ENCODE measurements around the gene ZNF605.
"Not testable (repeated sequence)": the region's sequence is repeated elsewhere in the genome, so short reads cannot be mapped to it uniquely, and the experiment has no call there.

ZNF605 gene

GRCh38 chr12:132946246-132946820, 9.8 kb downstream of the ZNF605 start:
- H3K27ac ChIP-seq = no peak overlapping the region
- no peak for TF ChIP-seq ZFX (IDR thresholded peaks at IDR 0.05)
- TF ChIP-seq, protein P1, sequence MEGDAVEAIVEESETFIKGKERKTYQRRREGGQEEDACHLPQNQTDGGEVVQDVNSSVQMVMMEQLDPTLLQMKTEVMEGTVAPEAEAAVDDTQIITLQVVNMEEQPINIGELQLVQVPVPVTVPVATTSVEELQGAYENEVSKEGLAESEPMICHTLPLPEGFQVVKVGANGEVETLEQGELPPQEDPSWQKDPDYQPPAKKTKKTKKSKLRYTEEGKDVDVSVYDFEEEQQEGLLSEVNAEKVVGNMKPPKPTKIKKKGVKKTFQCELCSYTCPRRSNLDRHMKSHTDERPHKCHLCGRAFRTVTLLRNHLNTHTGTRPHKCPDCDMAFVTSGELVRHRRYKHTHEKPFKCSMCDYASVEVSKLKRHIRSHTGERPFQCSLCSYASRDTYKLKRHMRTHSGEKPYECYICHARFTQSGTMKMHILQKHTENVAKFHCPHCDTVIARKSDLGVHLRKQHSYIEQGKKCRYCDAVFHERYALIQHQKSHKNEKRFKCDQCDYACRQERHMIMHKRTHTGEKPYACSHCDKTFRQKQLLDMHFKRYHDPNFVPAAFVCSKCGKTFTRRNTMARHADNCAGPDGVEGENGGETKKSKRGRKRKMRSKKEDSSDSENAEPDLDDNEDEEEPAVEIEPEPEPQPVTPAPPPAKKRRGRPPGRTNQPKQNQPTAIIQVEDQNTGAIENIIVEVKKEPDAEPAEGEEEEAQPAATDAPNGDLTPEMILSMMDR (conservative IDR thresholded peaks at IDR 0.05) = no peak

DNA sequence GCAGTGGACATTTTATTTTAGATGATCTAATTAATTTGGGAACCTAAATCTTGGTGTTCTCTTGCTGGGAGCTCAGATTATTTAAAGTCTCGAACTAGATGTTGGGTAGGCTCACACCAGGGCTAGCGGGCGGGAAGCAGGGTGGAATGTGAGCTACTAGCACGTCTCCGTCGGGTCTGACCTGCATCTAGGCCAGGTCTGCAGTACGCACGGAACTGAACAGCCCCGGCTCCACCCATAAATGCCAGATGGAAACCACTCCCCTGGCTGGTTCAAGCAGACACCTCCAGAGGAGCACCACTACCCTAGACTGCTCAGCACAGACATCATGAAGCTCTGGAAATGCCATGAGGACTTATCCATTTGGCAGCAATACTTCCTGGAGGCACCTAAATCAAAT, 10.3 kb downstream of the ZNF605 start:
- no peak overlapping the region for H3K27ac ChIP-seq
- TF ChIP-seq, protein P1 (conservative IDR thresholded peaks at IDR 0.05) = no peak

DNA sequence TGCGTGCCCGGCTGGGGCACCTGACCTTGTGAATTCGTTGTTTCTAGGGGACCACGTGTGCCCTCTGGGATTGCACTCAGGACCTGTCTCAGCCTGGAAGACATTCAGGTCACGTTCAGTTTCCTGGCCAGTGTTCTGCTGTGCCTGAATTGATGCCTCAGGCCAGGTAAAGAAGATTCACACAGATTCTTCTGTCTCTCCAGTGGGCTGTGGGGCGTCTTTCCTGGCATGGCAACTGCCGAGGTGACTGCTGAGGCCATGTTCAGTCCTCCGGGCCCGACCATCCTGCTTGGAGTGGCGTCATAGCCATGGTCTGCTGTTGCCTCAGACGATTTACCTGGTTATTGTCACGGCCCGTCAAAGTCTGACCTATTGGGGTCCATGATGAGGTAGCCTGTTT, 13.5 kb downstream of the ZNF605 start:
- no peak overlapping the region for H3K27ac ChIP-seq
- TF ChIP-seq, protein P1 (conservative IDR thresholded peaks at IDR 0.05) = no peak
- TF ChIP-seq ZFX (IDR thresholded peaks at IDR 0.05) = no peak

DNA sequence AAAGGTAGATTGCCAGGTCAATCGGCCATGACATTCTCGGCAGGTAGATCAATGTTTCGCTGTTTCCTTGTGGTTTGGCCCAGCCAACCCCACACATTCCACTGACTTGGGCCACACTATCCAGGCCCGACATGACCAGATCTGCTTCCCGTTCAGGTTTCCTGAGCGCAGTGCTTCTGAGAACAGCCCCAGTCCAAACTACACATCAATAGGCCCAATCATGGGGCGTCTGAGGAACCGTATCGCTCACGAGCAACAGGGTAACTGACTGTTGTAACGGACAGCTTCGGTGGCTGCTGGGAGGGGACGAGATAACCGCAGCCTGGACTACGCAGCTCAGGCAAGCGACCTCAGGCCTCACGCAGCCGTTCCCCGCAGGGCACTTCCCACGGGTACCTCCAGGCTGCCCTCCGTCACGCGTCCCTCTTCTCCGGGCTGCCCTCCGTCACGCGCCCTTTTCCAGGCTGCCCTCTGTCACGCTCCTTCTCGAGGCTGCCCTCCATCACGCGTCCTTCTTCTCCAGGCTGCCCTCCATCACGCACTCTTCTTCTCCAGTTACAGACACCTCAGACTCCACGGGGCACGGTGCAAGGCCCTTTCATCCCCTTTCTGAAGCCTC, 14.7 kb downstream of the ZNF605 start:
- TF ChIP-seq, protein P1 (conservative IDR thresholded peaks at IDR 0.05) = no peak
- TF ChIP-seq ZFX (IDR thresholded peaks at IDR 0.05) = no peak
- H3K27ac ChIP-seq = no peak overlapping the region

DNA sequence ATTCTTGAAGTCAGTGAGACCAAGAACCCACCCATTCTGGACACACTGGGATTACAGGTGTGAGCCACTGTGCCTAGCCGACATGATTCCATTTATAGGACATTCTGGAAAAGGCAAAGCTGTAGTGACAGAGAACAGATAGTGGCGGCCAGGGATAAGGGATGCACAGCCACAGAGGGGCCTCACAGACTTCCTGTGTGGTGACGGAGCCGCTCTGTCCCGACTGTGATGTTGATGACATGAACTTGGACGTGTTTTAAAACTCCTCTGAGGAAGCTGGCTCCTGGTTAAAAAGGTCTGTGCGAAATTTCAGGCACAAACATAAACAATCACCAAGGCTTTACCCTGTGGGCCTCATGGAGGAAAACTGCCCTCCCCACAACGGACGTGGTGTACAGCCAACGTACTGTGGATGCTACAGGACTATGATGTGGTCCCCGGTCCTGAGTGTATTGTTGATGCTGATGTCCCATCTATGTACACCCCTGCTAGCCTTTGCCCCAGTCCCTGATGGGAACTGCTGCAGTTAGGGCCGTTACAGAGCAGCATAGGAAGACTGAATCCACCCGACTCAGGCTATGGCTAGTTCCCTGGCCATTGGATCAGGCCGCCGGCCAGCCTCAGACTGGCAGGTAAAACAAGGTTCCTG, 15.9 kb downstream of the ZNF605 start:
- no peak for TF ChIP-seq ZFX (IDR thresholded peaks at IDR 0.05)
- TF ChIP-seq, protein P1 (conservative IDR thresholded peaks at IDR 0.05) = no peak
- no peak overlapping the region for H3K27ac ChIP-seq

GRCh38 chr12:132938807-132939206, 17.3 kb downstream of the ZNF605 start:
- not testable (repeated sequence) for H3K27ac ChIP-seq

GRCh38 chr12:132937476-132937875, 18.6 kb downstream of the ZNF605 start:
- no peak for TF ChIP-seq ZFX (IDR thresholded peaks at IDR 0.05)
- TF ChIP-seq, protein P1 (conservative IDR thresholded peaks at IDR 0.05) = no peak
- no peak overlapping the region for H3K27ac ChIP-seq

DNA sequence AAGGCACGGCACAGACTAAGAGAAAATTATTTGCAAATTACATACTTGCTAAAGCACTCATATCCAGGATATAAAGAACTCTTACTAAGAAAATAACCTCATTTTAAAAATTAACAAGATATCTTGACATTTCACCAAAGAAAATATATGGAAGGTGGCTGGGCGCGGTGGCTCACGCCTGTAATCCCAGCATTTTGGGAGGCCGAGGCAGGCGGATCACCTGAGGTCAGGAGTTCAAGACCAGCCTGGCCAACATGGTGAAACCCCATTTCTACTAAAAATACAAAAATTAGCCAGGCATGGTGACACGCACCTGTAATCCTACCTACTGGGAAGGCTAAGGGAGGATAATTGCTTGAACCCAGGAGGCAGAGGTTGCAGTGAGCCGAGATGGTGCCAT, 19.2 kb downstream of the ZNF605 start:
- not testable (repeated sequence) for H3K27ac ChIP-seq

All from C4-2B (cell line).